GM13976 (cell line): ENCODE measurements around the gene CKM.
"Not testable (repeated sequence)": the region's sequence is repeated elsewhere in the genome, so short reads cannot be mapped to it uniquely, and the experiment has no call there.

Experiments used
- DNase-seq: peaks from one replicate; pipeline ENCODE4 v3.0.0; 2012; ENCODE audit warnings: low spot score
- CTCF ChIP-seq: IDR thresholded peaks from 2 replicates; pipeline ENCODE4 v1.5.1; 2012; ENCODE audit warnings: borderline replicate concordance, mild to moderate bottlenecking; ENCODE audit not compliant: insufficient read depth; ENCODE audit errors: extremely low read depth, missing control alignments, control extremely low read depth
- in situ Hi-C: fragments of 300-500 bp; cut with MboI; formaldehyde crosslinking; loops from one replicate; pipeline ENCODE4 v1.12.0; 2022; ENCODE audit warnings: low sequenced_read_pairs, mixed read lengths, inconsistent platforms; ENCODE audit not compliant: unreplicated experiment

CKM gene

GRCh38 chr19:45322311-45322710 lies 364 bp downstream of the CKM start:
- in situ Hi-C loops = no loop called here
- DNase-seq = no peak
- no peak for TF ChIP-seq CTCF

- DNase-seq = no peak
- TF ChIP-seq CTCF = no peak
- in situ Hi-C loops = no loop called here
These were observed 827 bp downstream of the CKM start for GRCh38 chr19:45321848-45322247.

- TF ChIP-seq CTCF = no peak
- no peak for DNase-seq
- in situ Hi-C loops = no loop called here
These were observed 1.5 kb downstream of the CKM start for GRCh38 chr19:45320997-45321775.

GRCh38 chr19:45315304-45315703 lies 7.4 kb downstream of the CKM start:
- no peak for DNase-seq
- in situ Hi-C loops = no loop called here
- no peak for TF ChIP-seq CTCF

GRCh38 chr19:45314708-45315245 lies 7.9 kb downstream of the CKM start:
- in situ Hi-C loops = no loop called here
- no peak for DNase-seq
- no peak for TF ChIP-seq CTCF

GRCh38 chr19:45312285-45312684 lies 10.4 kb downstream of the CKM start:
- in situ Hi-C loops, DNase-seq: not testable (repeated sequence)

GRCh38 chr19:45311621-45312020 lies 11.1 kb downstream of the CKM start:
- TF ChIP-seq CTCF = no peak
- DNase-seq = no peak
- in situ Hi-C loops = no loop called here

- in situ Hi-C loops, DNase-seq: not testable (repeated sequence)
These were observed 13.4 kb downstream of the CKM start for GRCh38 chr19:45309322-45309721.
